Gastrocnemius medialis (tissue), 4 donors: Measurements from ENCODE around the gene KRTAP17-1.

Experiments
- POLR2A ChIP-seq, 2 donors: fragments of 450-650 bp; IDR thresholded peaks; one replicate each; pipeline ENCODE4 v1.6.1; 2017; ENCODE audit warnings: antibody characterized with exemption in 2 of 2, mild to moderate bottlenecking in 2 of 2, moderate library complexity in 2 of 2
- TF ChIP-seq, protein P1 (sequence below), 5 experiments: fragments of 450-650 bp in 3 of 5; fragments of 200-600 bp in 2 of 5; sonication (generic) in 2 of 5; IDR thresholded peaks in 4 of 5; conservative IDR thresholded peaks in 1 of 5; 1 replicate in 4 of 5; 2 replicates in 1 of 5; pipeline ENCODE4 v1.5.1; 2016 to 2019; ENCODE audit warnings: antibody characterized with exemption in 5 of 5, mild to moderate bottlenecking in 3 of 5, moderate library complexity in 3 of 5

DNA sequence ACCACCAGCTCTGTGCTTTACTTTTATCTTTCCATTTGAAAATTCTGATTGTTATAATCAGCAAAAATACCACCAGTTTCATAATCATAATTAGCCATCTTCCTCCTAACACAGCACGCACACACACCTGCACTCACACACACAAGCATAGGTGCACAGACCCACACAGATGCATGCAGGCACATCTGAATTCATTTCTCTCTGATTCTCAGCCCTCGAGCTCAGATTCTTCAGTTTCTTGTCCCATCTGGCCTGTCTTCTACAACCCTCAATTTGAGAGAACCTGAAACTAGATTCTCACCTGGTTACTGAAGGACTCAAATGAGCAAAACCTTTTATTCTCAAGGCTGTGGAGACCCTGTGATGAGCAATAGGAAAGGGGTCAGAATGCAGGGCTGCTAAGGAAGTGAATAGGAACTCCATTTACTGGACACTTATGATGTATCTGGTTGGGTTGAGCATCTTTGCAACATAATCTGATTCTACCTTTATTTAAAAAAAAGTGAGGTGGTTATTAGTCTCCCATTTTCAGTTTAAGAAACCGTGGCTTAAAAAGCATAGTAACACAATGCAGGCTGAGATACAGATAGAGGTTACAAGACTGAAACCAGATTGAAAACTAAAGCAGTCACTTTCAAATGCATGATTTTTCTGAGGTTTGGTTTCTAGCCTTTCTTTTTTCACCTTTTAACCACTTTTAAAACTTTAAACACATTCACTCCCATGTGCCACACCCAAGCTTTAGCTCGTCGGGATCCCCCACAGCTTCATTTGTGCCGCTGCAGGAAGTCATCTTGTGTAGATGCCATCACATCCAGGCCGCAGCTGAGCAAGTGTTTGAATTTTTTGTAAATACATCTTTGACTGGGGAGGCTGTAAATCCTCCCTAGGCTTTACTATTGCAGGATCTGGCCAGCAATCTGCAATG, 25.7 kb upstream of the KRTAP17-1 start:
- TF ChIP-seq, protein P1, sequence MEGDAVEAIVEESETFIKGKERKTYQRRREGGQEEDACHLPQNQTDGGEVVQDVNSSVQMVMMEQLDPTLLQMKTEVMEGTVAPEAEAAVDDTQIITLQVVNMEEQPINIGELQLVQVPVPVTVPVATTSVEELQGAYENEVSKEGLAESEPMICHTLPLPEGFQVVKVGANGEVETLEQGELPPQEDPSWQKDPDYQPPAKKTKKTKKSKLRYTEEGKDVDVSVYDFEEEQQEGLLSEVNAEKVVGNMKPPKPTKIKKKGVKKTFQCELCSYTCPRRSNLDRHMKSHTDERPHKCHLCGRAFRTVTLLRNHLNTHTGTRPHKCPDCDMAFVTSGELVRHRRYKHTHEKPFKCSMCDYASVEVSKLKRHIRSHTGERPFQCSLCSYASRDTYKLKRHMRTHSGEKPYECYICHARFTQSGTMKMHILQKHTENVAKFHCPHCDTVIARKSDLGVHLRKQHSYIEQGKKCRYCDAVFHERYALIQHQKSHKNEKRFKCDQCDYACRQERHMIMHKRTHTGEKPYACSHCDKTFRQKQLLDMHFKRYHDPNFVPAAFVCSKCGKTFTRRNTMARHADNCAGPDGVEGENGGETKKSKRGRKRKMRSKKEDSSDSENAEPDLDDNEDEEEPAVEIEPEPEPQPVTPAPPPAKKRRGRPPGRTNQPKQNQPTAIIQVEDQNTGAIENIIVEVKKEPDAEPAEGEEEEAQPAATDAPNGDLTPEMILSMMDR (IDR thresholded peaks at IDR 0.05 in 4 of 5, conservative IDR thresholded peaks at IDR 0.05 in 1 of 5) = no peak
- no peak for TF ChIP-seq POLR2A (IDR thresholded peaks at IDR 0.05)
